Fibroblast of mammary gland (primary cell): ENCODE data around the gene COBL.
A peak's percentile ranks its signal among the peaks of the same experiment; 100 is the strongest.

Experiments
- DNase-seq: peaks from one replicate; pipeline ENCODE4 v3.0.0-alpha.2; 2010; ENCODE audit warnings: low read depth
- H3K4me3 ChIP-seq: 2 replicates; pipeline ENCODE4 v1.5.1; 2011; ENCODE audit warnings: low read depth, mild to moderate bottlenecking, low read length, moderate library complexity; ENCODE audit not compliant: control insufficient read depth
- TF ChIP-seq, protein P1 (sequence below): conservative IDR thresholded peaks from 2 replicates; pipeline ENCODE4 v1.5.1; 2011; ENCODE audit warnings: low read depth, low read length, inconsistent platforms; ENCODE audit not compliant: control insufficient read depth, insufficient read depth

The COBL gene

GRCh38 chr7:50988465-50988864, 328.1 kb downstream of the COBL start:
- TF ChIP-seq, protein P1, sequence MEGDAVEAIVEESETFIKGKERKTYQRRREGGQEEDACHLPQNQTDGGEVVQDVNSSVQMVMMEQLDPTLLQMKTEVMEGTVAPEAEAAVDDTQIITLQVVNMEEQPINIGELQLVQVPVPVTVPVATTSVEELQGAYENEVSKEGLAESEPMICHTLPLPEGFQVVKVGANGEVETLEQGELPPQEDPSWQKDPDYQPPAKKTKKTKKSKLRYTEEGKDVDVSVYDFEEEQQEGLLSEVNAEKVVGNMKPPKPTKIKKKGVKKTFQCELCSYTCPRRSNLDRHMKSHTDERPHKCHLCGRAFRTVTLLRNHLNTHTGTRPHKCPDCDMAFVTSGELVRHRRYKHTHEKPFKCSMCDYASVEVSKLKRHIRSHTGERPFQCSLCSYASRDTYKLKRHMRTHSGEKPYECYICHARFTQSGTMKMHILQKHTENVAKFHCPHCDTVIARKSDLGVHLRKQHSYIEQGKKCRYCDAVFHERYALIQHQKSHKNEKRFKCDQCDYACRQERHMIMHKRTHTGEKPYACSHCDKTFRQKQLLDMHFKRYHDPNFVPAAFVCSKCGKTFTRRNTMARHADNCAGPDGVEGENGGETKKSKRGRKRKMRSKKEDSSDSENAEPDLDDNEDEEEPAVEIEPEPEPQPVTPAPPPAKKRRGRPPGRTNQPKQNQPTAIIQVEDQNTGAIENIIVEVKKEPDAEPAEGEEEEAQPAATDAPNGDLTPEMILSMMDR: no peak

DNA sequence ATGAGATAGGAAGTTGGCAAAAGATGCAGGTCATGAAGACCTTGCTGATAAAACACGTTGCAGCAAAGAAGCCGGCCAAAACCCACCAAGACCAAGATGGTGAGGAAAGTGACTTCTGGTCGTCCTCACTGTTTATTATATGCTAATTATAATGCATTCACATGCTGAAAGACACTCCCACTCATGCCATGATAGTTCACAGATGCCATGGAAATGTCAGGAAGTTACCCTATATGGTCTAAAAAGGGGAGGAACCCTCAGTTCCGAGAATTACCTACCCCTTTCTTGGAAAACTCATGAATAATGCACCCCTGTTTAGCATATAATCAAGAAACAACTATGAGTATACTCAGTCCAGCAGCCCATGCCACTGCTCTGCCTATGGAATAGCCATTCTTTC, 331.5 kb downstream of the COBL start:
- no peak for DNase-seq
- H3K4me3 ChIP-seq: no peak overlapping the region
- TF ChIP-seq, protein P1: no peak

More at GRCh38 chr7:50988465-50988864, 328.1 kb downstream of the COBL start:
- H3K4me3 ChIP-seq: no peak overlapping the region
- no peak for DNase-seq

DNA sequence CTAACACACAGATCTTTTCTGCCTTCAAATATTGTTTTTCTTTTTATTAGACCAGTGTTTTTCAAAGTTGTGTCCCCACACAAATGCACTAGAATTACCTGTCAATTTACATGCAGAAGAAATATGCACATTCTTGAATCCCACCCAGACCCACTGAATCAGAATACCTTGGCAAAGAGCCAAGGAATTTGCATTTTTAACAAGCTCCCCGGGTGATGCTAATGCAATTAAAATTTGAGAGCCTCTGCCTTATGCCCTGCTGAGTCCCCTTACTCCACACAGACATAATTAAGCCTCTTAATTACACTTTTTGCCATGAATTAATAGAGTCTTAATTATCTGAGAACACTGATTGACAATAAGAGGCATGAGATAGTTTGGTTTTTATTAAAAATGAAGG, 332.8 kb downstream of the COBL start:
- DNase-seq: no peak
- TF ChIP-seq, protein P1: no peak
- no peak overlapping the region for H3K4me3 ChIP-seq

DNA sequence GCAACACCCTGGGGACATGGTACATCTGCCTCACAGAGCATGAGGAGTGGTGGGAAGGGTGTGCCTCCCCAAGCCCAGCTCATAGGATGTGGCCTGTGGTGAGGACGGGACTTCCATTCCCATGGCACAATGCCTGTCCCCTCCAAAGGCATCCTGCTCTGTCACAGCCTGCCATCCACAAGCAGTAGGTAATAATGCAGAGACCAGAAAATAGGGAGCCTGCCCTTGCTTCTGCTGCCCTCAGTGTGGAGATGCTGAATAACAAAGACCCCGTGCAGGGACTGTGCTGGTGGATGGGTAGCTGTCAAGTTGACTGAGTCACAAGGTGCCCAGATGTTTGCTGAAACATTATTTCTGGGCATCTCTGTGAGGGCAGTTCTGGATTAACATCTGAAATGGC, 334.0 kb downstream of the COBL start:
- TF ChIP-seq, protein P1: peak; percentile 5
- DNase-seq: peak; percentile 2

GRCh38 chr7:50981743-50982142, 334.9 kb downstream of the COBL start:
- DNase-seq: no peak
- TF ChIP-seq, protein P1: no peak

More for the DNA sequence above, 334.0 kb downstream of the COBL start:
- H3K4me3 ChIP-seq: no peak overlapping the region

DNA sequence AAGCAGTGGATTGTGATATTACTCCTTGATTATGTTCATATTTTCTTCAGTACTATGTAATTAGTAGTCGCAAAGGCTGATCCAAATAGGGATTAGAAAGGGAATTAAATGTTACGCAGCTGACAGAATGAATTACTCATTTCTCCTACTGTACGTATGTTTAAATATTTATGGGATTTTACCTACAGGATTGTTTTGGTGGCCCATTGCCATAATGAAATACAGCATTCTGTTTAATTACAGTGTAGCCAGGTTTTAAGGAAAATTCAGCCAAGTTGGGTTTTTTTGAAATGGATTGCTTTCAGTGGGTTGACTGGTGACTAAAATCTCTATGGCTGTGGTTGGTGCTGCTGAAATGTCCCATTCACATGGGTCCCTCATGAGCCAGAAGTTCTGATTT, 336.2 kb downstream of the COBL start:
- H3K4me3 ChIP-seq: no peak overlapping the region
- no peak for DNase-seq
- TF ChIP-seq, protein P1: no peak

More at GRCh38 chr7:50981743-50982142, 334.9 kb downstream of the COBL start:
- H3K4me3 ChIP-seq: no peak overlapping the region
